Neural crest cell (in vitro differentiated cells): ENCODE results near the gene TRDMT1. TPM values are rescaled to one million over a fixed set of nuclear protein-coding genes. Genes with fewer than 3 reads are reported as not detected.

Experiments
- DNase-seq: peaks from one replicate; pipeline ENCODE4 v3.0.0; 2021; ENCODE audit warnings: low read depth, mixed read lengths, low spot score
- H3K27ac Mint-ChIP-seq: one replicate; pipeline ENCODE4 v1.8.0; 2021; ENCODE audit warnings: mild to moderate bottlenecking, mixed read lengths; ENCODE audit not compliant: unreplicated experiment
- H3K27me3 Mint-ChIP-seq: 2 replicates; pipeline ENCODE4 v1.8.0; 2021; ENCODE audit warnings: low read depth, mild to moderate bottlenecking, mixed read lengths
- H3K36me3 Mint-ChIP-seq: 2 replicates; pipeline ENCODE4 v1.8.0; 2021; ENCODE audit warnings: low read depth, mild to moderate bottlenecking, mixed read lengths
- H3K4me1 Mint-ChIP-seq: 2 replicates; pipeline ENCODE4 v1.8.0; 2021; ENCODE audit warnings: mixed read lengths
- H3K4me3 Mint-ChIP-seq: one replicate; pipeline ENCODE4 v1.8.0; 2021; ENCODE audit warnings: mild to moderate bottlenecking, mixed read lengths
- H3K9me3 Mint-ChIP-seq: 2 replicates; pipeline ENCODE4 v1.8.0; 2021; ENCODE audit warnings: mixed read lengths
- total RNA-seq: library from RNA; stranded (reverse); gene quantifications from 2 replicates; pipeline ENCODE4 v1.2.1, GENCODE V29; 2021
- TF ChIP-seq, protein P1 (sequence below): fragments of 200-600 bp; sonication (generic); conservative IDR thresholded peaks from 2 replicates; pipeline ENCODE4 v1.5.0; 2021; ENCODE audit warnings: antibody characterized with exemption, mild to moderate bottlenecking

Gene TRDMT1
- total RNA-seq, 1 donor from 2014 or later: 17.3 TPM

GRCh38 chr10:17213646-17214349 is 12.3 kb upstream of the TRDMT1 start:
- TF ChIP-seq, protein P1, sequence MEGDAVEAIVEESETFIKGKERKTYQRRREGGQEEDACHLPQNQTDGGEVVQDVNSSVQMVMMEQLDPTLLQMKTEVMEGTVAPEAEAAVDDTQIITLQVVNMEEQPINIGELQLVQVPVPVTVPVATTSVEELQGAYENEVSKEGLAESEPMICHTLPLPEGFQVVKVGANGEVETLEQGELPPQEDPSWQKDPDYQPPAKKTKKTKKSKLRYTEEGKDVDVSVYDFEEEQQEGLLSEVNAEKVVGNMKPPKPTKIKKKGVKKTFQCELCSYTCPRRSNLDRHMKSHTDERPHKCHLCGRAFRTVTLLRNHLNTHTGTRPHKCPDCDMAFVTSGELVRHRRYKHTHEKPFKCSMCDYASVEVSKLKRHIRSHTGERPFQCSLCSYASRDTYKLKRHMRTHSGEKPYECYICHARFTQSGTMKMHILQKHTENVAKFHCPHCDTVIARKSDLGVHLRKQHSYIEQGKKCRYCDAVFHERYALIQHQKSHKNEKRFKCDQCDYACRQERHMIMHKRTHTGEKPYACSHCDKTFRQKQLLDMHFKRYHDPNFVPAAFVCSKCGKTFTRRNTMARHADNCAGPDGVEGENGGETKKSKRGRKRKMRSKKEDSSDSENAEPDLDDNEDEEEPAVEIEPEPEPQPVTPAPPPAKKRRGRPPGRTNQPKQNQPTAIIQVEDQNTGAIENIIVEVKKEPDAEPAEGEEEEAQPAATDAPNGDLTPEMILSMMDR: no peak
- DNase-seq: no peak
- no peaks in the 10 kb centered on the region for H3K9me3 Mint-ChIP-seq
- H3K4me3 Mint-ChIP-seq: no peak overlapping the region
- H3K27ac Mint-ChIP-seq: no peak overlapping the region
- H3K4me1 Mint-ChIP-seq: peaks cover 17% of the 10 kb centered on the region
- no peaks in the 10 kb centered on the region for H3K27me3 Mint-ChIP-seq
- H3K36me3 Mint-ChIP-seq: no peaks in the 10 kb centered on the region

DNA sequence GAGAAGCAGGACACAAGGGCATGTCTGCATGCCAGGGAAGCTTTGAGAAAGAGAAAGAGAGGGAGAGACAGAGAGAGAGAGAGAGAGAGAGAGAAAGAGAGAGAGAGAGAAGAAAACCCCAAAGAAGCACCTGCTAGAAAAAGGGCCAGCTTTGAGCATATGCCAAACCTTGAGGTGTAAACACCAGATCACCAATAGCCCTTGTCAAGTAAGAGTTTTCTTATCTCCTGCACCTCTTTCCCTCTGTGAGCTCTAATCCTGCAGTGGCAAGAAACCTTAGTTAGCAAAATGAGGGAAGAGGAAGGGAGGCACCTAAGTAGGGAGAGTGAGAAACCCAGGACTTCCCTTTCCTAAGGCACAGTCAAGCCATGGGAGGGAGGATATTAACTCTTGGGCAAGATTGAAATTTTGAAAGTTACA is 11.3 kb upstream of the TRDMT1 start:
- no peaks in the 10 kb centered on the region for H3K36me3 Mint-ChIP-seq
- no peaks in the 10 kb centered on the region for H3K27me3 Mint-ChIP-seq
- no peak overlapping the region for H3K4me3 Mint-ChIP-seq
- H3K27ac Mint-ChIP-seq: peak overlapping the region; percentile 93
- DNase-seq: no peak
- peaks cover 17% of the 10 kb centered on the region for H3K4me1 Mint-ChIP-seq
- H3K9me3 Mint-ChIP-seq: no peaks in the 10 kb centered on the region
- TF ChIP-seq, protein P1: no peak

DNA sequence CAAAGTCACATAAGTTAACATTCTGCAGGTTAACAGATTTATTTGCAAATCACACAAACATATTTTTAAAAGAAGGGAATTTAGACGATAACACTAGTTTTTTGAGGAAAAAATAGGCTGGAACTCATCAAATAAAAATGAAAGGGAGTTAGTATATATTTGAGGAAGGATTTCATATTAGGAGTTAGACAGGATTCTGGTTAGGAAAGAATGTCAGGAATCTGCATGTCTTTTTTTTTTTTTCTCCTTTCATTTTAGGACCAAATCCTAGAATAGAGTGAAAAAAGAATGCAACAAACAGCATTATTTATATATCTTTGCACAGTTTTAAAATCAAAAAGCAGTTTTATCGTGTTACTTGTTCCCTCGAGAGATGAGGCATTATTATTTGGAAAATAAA is 8.9 kb upstream of the TRDMT1 start:
- Mint-ChIP-seq H3K4me1 (peaks cover 16% of the 10 kb centered on the region), H3K27me3 (no peaks in the 10 kb centered on the region), H3K36me3 (no peaks in the 10 kb centered on the region), H3K4me3 (no peak overlapping the region), H3K27ac (no peak overlapping the region), H3K9me3 (no peaks in the 10 kb centered on the region)
- DNase-seq: no peak
- TF ChIP-seq, protein P1: no peak

DNA sequence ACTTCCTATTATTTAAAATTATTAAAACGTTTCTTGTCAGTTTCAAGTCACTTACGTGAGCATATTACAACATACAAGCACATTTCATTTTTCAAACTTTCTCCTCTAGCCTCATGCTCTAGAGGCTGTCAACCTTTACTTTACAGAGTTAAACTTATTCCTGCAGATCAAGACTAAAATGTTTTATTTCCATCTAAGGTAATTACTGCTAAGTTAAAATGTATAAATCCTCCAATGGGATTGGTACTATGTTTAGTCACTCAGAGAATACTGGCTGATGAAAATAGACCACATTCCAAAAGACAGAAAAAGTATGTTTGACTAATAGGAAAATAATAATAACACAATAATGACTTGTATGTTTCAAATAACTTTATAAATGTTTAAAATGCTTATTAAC is 8.4 kb upstream of the TRDMT1 start:
- H3K4me3 Mint-ChIP-seq: no peak overlapping the region
- no peaks in the 10 kb centered on the region for H3K27me3 Mint-ChIP-seq
- H3K27ac Mint-ChIP-seq: no peak overlapping the region
- no peak for DNase-seq
- no peaks in the 10 kb centered on the region for H3K9me3 Mint-ChIP-seq
- TF ChIP-seq, protein P1: no peak
- no peaks in the 10 kb centered on the region for H3K36me3 Mint-ChIP-seq
- peaks cover 14% of the 10 kb centered on the region for H3K4me1 Mint-ChIP-seq

DNA sequence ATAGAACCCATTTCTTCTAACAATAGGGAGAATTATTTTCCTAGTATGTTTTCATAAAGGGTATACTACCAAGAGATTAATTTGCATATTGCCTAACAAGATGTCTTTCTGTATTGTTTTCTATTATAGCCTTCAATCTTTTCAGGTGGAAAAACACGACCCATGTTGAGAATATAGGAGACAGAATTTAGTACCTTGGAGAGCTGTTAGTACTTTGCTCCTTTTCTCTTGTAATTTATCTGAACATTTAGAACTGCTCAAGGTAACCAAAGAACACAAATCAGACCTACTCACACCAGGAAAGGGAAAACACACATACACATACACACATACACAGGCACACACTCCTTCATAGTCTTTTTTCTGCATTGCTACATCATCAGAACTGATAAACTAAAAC is 7.8 kb upstream of the TRDMT1 start:
- TF ChIP-seq, protein P1: no peak
- H3K9me3 Mint-ChIP-seq: no peaks in the 10 kb centered on the region
- H3K36me3 Mint-ChIP-seq: no peaks in the 10 kb centered on the region
- DNase-seq: no peak
- H3K27me3 Mint-ChIP-seq: no peaks in the 10 kb centered on the region
- H3K4me3 Mint-ChIP-seq: no peak overlapping the region
- H3K27ac Mint-ChIP-seq: no peak overlapping the region
- peaks cover 11% of the 10 kb centered on the region for H3K4me1 Mint-ChIP-seq
